Nephron (organoid): Measurements from ENCODE around the gene TMLHE.

Source experiments
- H3K27ac Mint-ChIP-seq, 3 experiments: 2 replicates each; pipeline ENCODE4 v1.8.0; 2020; ENCODE audit warnings: mixed read lengths in 3 of 3, mild to moderate bottlenecking in 2 of 3, moderate library complexity in 1 of 3
- H3K27me3 Mint-ChIP-seq: 2 replicates; pipeline ENCODE4 v1.8.0; 2021; ENCODE audit warnings: low read depth, mild to moderate bottlenecking, moderate library complexity, mixed read lengths
- H3K36me3 Mint-ChIP-seq: 2 replicates; pipeline ENCODE4 v1.8.0; 2020; ENCODE audit warnings: low read depth, mixed read lengths
- H3K4me1 Mint-ChIP-seq: 2 replicates; pipeline ENCODE4 v1.8.0; 2020; ENCODE audit warnings: mixed read lengths
- H3K4me3 Mint-ChIP-seq, 3 experiments: 2 replicates each; pipeline ENCODE4 v1.8.0; 2020; ENCODE audit warnings: mild to moderate bottlenecking in 3 of 3, mixed read lengths in 3 of 3, moderate library complexity in 2 of 3
- H3K9me3 Mint-ChIP-seq: 2 replicates; pipeline ENCODE4 v1.8.0; 2020; ENCODE audit warnings: mixed read lengths
- TF ChIP-seq, protein P1 (sequence below), 3 experiments: fragments of 200-600 bp; sonication (generic); IDR thresholded peaks; one replicate each; pipeline ENCODE4 v1.5.0; 2021; ENCODE audit warnings: antibody characterized with exemption in 3 of 3; ENCODE audit not compliant: unreplicated experiment in 3 of 3

TMLHE gene

DNA sequence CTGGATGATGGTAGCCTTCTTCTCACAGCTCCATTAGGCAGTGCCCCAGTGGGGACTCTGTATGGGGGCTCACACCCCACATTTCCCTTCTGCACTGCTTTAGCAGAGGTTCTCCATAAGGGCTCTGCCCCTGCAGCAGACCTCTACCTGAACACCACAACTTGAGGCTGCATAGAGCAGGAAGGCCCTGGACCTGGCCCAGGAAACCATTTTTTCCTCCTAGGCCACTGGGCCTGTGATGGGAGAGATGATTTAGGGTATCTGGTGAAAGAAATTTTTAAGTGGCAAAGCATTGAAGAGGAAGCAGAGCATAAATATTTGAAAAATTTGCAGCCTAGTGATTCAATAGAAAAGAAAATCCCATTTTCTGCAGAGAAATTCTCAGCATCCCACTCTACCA, 171.7 kb downstream of the TMLHE start:
- TF ChIP-seq, protein P1, sequence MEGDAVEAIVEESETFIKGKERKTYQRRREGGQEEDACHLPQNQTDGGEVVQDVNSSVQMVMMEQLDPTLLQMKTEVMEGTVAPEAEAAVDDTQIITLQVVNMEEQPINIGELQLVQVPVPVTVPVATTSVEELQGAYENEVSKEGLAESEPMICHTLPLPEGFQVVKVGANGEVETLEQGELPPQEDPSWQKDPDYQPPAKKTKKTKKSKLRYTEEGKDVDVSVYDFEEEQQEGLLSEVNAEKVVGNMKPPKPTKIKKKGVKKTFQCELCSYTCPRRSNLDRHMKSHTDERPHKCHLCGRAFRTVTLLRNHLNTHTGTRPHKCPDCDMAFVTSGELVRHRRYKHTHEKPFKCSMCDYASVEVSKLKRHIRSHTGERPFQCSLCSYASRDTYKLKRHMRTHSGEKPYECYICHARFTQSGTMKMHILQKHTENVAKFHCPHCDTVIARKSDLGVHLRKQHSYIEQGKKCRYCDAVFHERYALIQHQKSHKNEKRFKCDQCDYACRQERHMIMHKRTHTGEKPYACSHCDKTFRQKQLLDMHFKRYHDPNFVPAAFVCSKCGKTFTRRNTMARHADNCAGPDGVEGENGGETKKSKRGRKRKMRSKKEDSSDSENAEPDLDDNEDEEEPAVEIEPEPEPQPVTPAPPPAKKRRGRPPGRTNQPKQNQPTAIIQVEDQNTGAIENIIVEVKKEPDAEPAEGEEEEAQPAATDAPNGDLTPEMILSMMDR (IDR thresholded peaks at IDR 0.05; ENCODE audit: unreplicated experiment in 3 of 3), result no peak
- Mint-ChIP-seq H3K9me3 (peaks cover 61% of the 10 kb centered on the region), H3K27me3 (no peaks in the 10 kb centered on the region)

More for the DNA sequence above, 171.7 kb downstream of the TMLHE start:
- H3K27ac Mint-ChIP-seq, result no peak overlapping the region
- peaks cover 22% of the 10 kb centered on the region for H3K36me3 Mint-ChIP-seq
- H3K4me1 Mint-ChIP-seq, result no peaks in the 10 kb centered on the region
- no peak overlapping the region for H3K4me3 Mint-ChIP-seq
